Fibroblast of the conjunctiva (primary cell): ENCODE data around the gene HSD3B2.

ENCODE experiments used
- DNase-seq: peaks from one replicate; pipeline ENCODE4 v3.0.0-alpha.2; 2010; ENCODE audit warnings: low read depth

HSD3B2 gene

GRCh38 chr1:119397986-119398385 lies 17.0 kb upstream of the HSD3B2 start:
- DNase-seq = no peak

GRCh38 chr1:119404736-119405135 lies 10.2 kb upstream of the HSD3B2 start:
- no peak for DNase-seq

GRCh38 chr1:119409731-119410130 lies 5.2 kb upstream of the HSD3B2 start:
- DNase-seq = no peak

- DNase-seq = no peak
Observed at GRCh38 chr1:119410961-119411360, 4.0 kb upstream of the HSD3B2 start.

- DNase-seq = no peak
Observed at GRCh38 chr1:119416006-119416640, 1.2 kb downstream of the HSD3B2 start.

GRCh38 chr1:119419109-119419508 lies 4.2 kb downstream of the HSD3B2 start:
- no peak for DNase-seq

GRCh38 chr1:119420638-119421037 lies 5.7 kb downstream of the HSD3B2 start:
- DNase-seq = no peak

- no peak for DNase-seq
Observed at GRCh38 chr1:119422631-119423030, 7.7 kb downstream of the HSD3B2 start.

- DNase-seq = no peak
Observed at GRCh38 chr1:119428991-119429390, 14.0 kb downstream of the HSD3B2 start.

- no peak for DNase-seq
Observed at GRCh38 chr1:119429687-119430086, 14.7 kb downstream of the HSD3B2 start.

- no peak for DNase-seq
Observed at GRCh38 chr1:119430486-119430885, 15.5 kb downstream of the HSD3B2 start.

- no peak for DNase-seq
Observed at GRCh38 chr1:119431836-119432235, 16.9 kb downstream of the HSD3B2 start.

GRCh38 chr1:119435052-119435451 lies 20.1 kb downstream of the HSD3B2 start:
- DNase-seq = no peak

- DNase-seq = no peak
Observed at GRCh38 chr1:119438761-119439160, 23.8 kb downstream of the HSD3B2 start.

GRCh38 chr1:119440721-119441307 lies 25.9 kb downstream of the HSD3B2 start:
- no peak for DNase-seq

- DNase-seq = no peak
Observed at GRCh38 chr1:119442756-119443155, 27.8 kb downstream of the HSD3B2 start.

- no peak for DNase-seq
Observed at GRCh38 chr1:119446321-119446720, 31.4 kb downstream of the HSD3B2 start.

- no peak for DNase-seq
Observed at GRCh38 chr1:119447344-119448126, 32.6 kb downstream of the HSD3B2 start.

GRCh38 chr1:119448127-119448511 lies 33.2 kb downstream of the HSD3B2 start:
- no peak for DNase-seq

- no peak for DNase-seq
Observed at GRCh38 chr1:119449971-119450370, 35.0 kb downstream of the HSD3B2 start.

- DNase-seq = no peak
Observed at GRCh38 chr1:119451158-119451557, 36.2 kb downstream of the HSD3B2 start.

- no peak for DNase-seq
Observed at GRCh38 chr1:119452091-119452490, 37.1 kb downstream of the HSD3B2 start.

GRCh38 chr1:119453021-119453420 lies 38.1 kb downstream of the HSD3B2 start:
- no peak for DNase-seq
